ENCODE measurements around the gene C20orf96.
"Not testable (repeated sequence)": the region's sequence is repeated elsewhere in the genome, so short reads cannot be mapped to it uniquely, and the experiment has no call there.

Gene C20orf96

DNA sequence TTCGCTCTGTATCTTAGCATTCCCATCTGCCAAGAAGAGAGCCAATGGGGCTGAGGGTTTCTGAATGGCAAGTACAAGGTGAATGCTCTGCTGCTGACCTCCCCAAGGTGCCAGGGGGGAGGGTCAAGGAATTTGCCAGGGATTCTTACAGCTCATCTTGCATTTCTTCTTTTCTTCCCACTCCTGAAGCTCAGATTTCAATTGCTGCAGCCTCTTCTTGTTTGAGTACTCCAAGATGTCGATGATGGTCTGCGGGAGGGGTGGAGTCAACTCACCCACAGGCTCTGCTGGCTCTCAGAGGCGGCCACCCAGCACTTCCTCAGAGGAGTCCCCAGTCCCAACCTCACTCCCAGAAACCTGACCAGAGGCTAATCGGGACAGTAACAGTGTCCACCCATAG lies 12.4 kb downstream of the C20orf96 start:
- no peak for DNase-seq

DNA sequence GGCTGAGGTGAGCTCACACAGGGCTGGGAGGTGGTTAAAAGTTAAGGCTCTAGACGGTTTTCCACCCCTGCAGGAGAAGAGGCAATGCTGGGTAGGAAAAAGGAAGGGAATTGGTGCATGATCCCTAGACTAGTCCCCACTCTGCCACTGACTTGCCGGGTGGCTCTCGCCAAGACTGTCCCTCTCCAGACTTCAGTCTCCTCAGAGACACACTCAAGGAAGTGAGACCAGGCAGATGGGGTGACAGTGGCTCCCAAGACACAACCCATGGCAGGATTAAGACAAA lies 13.1 kb downstream of the C20orf96 start:
- no peak for DNase-seq

DNA sequence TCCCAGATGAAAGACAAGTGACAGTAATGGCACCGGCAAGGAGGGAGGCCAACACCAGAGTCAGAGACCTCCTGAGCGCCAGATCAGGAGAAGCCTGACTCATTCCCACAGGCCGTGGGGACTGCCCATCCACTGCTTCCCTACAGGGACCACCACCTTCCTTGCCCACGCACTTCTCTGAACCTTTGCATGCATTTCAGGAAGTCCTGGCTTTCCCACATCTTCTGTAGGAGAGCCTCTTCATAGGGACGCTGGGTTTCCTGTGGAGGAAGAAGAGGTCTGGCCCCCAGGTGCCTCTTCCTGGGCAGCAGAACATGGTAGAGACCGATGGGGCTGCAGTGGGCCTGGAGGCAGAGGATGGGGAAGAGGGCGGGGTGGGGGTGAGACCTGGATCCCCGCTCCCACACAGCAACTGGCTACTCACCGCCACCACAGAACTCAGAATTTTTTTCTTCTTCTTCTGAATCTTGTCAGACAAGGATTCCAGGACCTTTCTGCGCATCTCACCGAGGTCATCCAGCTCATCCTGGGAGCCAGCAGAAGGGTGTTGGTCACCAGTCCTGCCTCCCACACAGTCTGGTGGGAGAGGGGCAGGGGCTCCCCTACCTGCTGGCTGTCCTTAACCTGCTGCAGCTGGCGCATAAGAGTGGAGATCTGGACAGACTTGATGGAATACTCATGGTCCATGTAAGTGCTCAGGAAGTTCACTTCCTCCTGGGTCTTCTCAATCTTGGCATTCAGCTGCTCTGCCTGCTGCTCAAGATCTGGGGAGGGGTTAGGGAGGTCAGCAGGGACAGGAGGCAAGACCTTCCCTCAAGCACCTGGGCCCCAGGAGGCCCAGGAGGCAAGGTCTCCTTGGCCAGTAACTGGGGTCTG lies 13.7 kb downstream of the C20orf96 start:
- no peak for DNase-seq

DNA sequence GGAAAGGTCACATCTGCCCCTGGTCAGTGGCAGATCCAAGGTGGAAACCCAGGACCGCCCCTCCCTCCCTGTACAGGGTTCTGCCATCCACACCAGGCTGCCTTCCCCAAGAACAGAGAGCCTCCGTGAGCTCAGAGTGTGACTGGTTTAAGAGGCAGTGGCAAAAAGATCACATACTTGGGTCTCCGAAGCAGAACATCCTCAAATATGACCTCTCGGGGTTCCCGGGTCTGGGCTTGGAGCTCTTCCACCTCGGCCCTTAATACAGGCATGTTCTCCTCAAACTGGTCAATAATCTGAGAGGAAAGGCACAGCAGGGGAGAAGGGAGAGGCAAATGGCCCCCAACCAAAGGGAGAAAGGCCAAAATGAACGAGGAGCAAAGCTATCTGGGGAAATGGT lies 14.8 kb downstream of the C20orf96 start:
- DNase-seq: no peak

DNA sequence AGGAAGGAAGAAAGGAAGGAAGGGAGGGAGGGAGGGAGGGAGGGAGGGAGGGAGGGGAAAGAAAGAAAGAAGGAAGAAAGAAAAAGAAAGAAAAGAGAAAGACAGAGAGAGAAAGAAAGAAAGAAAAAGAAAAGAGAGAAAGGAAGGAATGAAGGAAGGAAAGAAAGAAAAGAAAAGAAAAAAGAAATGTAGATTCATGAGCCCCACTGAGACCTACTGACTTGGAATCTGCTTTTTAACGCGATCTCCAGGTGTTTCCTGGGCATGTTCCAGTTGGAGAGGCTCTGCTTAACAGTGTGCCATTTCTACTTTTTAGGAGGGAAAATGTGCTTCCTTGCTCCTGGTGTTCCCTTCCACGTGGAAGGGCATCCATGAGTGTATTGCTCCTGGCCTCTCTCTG lies 16.7 kb downstream of the C20orf96 start:
- no peak for DNase-seq

DNA sequence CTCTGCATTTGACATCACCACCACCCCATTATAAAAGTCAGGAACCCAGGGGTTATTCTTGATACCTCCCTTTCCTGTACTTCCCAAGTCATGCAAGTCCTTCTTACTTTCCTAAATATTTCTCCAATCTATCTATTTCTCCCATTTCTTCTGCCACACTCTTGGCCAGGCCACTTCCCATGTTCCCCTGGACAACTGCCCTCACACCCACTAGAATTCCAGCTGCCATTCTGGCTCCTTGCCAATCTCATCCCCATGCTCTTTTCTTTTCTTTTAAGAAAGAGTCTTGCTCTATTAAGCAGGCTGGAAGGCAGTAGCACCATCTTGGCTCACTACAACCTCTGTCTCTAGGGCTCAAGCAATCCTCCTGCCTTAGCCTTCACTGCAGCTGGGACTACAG lies 17.8 kb downstream of the C20orf96 start:
- DNase-seq: no peak

DNA sequence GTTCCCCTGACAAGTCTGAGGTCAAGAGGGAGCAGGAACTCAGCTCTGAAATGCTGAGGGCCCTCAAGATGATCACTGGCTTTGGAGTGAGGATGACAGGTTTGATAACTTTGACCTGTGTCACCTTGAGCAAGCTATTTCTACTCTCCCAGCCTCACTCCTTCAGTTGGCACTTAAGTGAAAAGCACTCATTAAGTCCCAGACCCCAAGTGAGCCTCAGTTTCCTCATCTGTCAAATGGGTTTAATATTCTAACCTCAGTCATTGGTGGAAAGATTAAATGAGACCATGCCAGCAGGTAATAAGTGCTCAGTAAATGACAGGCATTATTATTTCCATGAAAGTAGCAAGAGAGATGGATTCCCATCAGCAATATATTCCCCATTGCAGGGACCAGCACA lies 19.0 kb downstream of the C20orf96 start:
- no peak for DNase-seq

DNA sequence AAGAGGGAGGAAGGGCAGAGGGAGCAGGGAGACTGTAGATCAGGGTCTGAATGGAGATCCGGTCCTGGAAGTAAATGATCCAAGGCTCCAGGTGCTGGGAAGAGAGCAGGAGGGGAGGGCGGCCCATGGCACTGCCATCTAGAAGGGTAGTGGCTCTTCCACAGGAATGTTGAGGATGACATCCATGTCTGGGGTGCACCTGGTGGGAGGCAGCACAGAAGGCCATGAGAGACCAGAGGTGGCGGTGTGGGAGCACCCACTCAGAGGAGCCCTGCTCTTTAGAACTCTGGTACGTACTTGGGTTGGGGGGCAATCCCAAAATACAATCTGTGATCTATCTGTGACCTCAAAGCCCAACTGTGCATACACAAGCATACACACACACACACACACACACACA lies 19.5 kb downstream of the C20orf96 start:
- no peak for DNase-seq

DNA sequence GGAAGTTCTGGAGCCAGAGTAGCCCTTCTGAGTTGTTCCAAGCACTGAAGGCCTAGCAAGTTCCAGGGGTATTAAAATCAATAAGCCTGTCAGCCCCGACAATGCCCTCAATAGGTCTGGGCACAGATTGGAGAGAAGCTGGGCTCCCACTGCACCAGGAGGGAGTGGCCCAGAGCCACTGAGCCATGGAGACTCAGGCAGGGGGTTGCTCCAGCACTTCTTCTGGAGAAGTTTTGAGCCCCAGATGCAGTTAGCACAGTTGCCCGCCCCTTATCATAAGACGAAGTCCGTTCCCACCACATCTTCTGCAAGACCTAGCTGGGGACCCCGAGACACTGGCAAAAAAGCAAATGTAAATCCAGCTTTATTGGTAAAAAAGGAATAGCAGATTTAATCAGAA lies 20.0 kb downstream of the C20orf96 start:
- no peak for DNase-seq

DNA sequence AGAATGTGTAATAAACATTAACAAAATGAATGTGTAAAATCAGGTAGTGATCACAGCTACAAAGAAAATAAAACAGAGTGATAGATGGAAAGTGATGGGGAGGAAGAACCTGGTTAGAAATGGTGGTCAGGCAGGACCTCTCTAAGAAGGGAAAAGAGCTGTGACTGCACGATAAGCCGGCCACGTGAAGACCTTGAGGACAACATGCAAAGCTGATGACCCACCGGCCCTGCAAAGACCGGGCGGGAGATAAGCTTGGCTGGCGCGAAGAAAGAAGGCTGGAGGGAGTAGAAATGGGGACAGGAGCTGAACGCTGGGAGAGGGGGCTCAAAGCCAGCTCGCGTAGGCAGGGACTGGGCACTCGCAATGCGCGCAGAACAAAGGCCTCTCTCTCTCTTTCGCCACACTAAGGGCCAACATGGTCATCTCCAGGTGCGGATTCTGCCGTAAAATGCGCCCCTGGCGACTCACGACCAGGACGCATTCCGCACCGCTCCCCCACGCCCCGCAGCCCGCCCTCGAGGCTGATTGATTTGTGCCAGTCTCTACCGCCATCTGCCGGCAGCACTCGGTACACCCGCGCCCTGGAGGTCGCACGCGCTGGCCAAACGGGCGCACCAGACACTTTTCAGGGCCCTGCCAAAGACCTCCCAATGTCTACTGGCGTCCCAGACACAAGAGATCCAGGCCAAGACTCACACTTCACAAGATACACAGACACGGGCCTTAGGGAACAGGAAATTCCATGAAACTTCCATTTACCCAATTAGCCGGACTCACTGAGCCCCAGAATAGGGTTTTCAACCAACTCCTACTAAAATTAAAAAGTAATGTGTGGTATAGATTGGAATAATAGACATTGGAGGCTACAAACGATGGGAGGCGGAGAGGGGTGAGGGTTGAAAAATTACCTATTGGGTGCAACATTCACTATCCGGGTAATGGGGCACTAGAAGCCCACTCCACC lies 23.7 kb downstream of the C20orf96 start:
- DNase-seq: peak; percentile 38

DNA sequence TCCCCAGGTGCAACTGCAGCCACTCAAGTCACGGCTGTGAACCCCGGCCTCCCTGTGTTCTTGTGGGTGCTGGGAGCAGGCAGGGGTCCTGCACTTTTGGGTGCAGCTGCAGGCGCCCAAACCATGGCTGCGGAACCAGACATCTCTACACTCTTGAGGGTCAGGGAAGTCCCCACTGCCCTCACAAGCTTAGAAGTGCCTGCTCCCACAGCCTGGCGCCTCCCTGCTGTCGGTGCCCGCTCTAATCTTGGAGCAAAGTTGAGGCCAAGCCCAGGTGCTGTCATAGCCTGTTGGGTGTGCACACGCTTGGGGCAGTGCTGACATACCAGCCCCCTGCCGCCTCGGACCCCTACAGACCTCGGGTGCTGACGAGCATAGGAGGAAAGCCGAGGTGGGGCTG lies 26.8 kb downstream of the C20orf96 start:
- no peak for DNase-seq

DNA sequence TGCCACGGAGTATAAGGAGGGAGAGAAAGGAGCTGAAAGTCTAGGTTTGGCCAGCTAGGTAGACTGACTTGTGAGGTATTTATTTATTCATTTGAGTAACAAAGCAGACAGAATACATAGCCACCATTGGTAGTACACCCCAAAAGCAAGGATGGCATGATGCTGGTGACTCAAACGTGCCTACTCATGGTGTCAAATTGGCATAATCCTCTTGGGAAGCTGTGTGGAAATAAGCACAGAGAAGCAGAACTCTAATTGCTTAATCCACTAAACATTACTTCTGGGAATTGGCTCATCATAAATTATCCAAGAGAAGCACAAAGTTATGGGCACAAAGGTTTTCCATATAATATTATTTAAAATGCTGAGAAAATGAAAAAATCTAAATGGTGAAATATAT lies 30.6 kb downstream of the C20orf96 start:
- no peak for DNase-seq

DNA sequence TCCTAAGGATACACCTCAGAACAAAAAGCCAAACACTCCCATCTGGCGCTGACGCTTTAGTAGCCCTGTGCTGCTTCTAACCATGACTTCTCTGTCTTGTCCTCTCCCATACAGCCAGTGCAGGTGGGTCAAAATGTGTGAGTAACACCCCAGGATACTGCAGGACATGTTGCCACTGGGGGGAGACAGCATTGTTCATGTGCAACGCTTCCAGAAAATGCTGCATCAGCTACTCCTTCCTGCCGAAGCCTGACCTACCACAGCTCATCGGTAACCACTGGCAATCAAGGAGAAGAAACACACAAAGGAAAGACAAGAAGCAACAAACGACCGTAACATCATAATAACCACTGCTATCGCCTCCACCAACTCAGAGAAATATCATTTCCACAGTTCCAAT lies 31.6 kb downstream of the C20orf96 start:
- no peak for DNase-seq

DNA sequence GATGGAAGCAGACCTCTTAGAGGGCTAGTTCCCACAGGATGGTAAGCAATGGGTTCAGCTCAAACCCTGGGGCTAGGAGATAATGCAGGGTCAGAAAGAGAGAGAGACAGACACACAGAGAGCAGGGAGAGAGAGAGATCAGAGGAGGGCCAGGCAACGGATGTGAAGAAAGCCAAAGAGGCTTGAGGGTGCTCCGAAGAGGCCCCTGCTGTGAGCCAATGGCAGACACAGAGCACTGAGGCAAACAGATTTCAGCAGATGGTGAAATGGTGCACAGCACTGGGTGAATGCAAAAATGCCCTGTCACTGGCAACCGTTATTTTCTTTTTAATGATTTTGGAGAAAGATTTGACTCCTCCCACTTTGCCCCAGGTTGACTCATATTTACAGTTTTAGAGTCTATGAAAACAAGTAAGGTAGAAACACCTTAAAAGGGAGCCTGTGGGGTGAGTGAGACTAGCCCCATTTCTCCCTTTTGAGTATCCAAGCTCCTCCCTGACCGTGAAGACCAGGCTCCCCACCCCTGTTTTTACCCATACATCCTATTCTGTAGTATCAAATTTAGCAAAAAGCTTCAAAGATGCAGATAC lies 32.2 kb downstream of the C20orf96 start:
- no peak for DNase-seq

DNA sequence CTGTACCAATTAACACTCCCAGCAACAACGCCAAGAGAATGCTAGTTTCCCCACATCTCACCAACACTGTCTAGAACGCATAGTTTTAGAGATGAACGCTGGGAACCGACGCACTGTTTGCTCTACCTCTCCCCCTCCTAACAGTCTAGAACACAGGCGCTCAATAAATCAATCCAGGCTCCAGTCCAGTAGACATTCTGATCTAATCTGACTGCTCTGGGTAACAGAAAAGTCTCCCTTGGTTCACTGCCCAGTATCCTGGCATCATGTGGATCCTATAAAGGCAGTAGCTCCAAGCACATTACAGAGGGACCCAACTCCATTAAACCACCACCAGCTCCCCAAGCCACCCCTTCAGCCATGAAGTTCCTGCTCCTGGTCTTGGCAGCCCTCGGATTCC lies 33.1 kb downstream of the C20orf96 start, which contains the start of gene DEFB132:
TSS of gene DEFB132 (plus strand) at position 306 of the 400 bp plus-strand sequence. CDS start at position 361, 55 bp downstream.
- no peak for DNase-seq

DNA sequence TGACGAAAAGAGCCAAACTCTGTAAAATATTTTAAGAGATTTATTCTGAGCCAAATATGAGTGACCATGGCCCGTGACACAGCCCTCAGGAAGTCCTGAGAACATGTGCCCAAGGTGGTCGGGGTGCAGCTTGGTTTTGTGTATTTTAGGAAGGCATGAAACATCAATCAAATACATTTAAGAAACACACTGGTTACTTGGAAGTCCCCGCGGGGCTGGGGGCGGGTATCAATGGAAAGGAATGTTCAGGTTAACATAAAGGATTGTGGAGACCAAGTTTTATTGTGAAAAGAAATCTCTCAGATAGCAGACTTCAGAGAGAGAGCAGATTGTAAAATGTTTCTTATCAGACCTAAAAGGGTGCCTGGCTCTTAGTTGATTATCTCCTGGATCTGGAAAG lies 37.1 kb downstream of the C20orf96 start:
- DNase-seq: not testable (repeated sequence)

DNA sequence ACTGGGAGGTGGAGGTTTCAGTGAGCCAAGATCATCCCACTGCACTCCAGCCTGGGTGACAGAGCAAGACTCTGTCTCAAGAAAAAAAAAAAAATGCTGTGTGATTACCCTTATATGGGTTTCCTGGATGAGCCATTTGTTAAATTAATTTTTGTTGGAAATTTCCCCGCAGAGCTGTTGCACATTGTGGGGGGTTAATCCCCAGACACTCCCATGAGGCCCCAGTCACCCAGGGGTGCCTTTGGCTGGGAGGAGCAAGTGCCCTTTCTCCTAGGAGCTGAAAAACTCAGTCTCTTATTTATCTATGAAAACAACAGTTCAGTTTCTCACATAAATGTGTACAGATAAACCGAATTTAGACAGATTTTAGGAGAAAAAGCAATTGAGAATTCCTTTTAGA lies 37.7 kb downstream of the C20orf96 start:
- DNase-seq: no peak

DNA sequence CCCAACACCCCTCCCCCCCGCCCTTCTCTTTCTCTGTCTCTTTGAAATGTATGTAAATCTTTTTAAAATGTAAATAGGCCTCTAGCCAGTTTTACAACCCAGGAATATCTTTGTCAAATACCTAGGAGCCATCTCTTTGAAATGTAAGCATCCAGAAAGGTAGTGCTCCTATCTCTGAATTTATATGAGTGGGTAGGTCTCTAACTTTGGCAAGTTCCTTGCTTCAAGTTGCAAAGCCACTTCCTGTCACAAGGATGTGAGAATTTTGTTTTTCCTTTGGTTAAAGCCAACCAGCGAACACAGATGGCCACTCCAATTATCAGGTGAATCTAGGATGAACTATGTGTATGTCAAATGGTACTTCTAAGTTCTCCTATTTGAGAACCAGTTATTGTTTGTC lies 39.2 kb downstream of the C20orf96 start:
- DNase-seq: no peak

DNA sequence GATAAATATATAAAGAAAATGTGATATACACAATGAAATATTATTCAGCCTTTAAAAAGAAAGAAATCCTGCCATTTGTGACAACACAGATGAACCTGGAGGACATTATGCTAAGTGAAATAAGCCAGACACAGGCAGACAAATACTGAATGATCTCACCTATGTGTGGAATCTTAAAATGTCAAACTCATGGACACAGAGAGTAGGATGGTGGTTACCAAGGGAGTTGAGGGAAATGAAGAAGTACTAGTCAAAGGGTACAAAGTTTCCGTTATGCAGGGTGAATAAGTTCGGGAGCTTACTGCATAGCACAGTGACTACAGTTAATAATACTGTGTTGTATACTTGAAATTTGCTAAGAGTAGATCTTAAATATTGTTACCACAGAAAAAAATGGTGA lies 47.6 kb downstream of the C20orf96 start:
- DNase-seq: no peak

DNA sequence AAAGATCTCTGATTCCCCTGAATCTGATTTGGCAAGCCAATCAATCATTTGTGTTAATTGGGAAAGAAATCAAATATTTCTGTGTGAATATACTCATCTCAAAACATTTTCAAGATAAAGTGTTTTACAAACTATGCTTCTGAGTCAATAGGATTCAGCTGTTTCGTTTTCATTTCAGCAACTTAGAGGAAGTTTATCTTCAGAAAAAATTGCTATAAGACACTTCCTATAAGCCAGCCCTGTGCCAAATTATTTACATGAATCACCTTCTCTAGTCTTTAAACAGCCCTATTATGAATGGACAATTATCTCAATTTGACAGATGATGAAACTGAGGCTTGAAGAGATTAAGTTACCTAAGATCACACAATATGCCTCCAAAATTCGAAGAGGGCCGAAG lies 52.6 kb downstream of the C20orf96 start:
- DNase-seq: no peak

DNA sequence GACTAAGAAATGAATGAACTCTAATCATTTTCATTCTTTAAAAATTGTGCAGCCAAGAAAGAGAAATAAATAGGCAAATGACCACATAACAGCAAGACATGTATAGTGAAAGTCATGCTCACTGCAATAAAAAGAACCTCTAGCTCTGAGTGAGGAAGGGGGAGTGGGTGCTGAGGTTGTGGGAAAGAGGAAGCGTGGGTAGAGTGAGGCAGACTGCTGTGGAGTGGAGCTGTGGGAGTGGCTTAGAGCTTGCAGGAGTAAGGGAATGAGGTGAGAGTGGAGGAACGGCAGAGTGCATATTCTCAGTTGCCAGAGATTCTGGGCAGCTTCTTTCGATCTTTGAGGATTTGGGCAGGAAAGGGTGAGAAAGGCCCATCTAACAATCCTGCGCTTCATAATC lies 53.1 kb downstream of the C20orf96 start:
- no peak for DNase-seq

DNA sequence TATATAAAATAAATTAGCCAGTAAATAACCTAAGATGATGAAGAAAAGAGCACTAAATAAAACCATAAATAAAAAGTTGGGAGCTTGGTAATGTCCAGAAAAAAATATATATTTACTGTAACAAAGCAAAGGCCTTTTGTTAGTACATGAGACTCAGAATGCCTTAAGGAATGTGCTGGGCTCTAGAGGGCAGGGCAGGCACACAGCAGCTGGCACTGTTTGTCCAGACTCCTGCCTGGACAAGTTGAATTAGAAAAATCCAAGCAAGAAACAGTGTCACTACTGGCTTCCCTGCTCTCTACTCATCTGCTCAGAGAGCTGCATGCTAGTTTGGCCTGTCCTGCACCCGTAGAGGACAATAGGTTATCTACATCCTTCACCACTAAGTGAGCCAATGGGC lies 54.7 kb downstream of the C20orf96 start:
- DNase-seq: no peak

DNA sequence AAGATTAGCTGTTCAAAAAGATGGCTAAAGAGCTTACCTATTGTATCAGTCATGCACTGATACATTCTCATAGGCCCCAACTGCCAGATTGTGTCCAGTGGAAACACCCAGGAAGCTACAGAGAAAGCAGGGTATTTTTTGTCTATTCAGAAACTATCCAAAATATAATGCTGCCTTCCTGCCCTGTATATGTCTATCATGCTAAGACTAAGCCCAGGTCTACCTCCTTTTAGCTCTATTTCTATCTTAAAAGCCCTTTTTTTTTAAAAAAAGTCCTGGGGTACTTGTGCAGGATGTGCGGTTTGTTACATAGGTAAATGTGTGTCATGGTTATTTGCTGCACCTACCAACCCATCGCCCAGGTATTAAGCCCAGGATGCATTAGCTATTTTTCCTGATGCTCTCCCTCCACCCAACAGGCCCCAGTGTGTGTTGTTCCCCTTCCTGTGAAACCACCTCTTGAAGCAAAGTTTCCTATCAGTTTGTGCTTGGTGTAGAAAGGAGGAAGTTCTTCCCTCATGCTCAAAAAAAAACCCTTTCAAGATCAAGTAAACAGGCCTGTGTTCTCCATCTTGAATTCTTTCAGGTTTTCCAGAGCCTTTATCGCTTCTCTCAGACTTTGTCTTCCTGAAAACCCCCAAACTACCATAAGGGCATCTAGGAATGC lies 63.0 kb downstream of the C20orf96 start:
- no peak for DNase-seq
